ENCODE results near the gene CD84. TPM values are rescaled to one million over a fixed set of nuclear protein-coding genes. Genes with fewer than 3 reads are reported as not detected.
A peak's percentile ranks its signal among the peaks of the same experiment; 100 is the strongest.

The CD84 gene
- total RNA-seq, 1 experiment from 2014 or later, result not detected

DNA sequence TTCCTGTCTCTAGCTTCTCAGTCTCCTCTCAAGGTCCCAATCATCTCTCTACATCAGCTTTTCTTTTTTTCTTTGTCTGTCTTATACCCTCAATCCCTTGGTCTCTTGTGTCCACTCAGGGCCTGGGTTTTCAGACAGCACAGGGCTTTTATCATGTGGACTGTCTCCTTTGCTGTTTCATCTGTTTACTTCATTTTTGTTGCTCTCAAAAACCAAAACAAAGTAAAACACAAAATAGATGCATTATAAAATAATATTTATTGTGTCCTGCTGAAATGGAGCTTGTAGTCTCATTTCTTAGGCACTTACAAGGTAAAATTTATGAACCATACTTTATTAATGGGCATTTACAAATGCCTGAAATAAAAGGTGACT is 38.5 kb downstream of the CD84 start:
- intact Hi-C loops (cut with micrococcal nuclease; ENCODE audit: unreplicated experiment), result no loop called here
- no TSS peak for BruUV-seq (replicated peaks)
- Mint-ChIP-seq H3K27me3 (ENCODE audit: insufficient read depth, unreplicated experiment) (no peaks in the 10 kb centered on the region), H3K36me3 (ENCODE audit: insufficient read depth, unreplicated experiment) (no peaks in the 10 kb centered on the region), H3K27ac (ENCODE audit: unreplicated experiment) (no peak overlapping the region), H3K9me3 (ENCODE audit: unreplicated experiment) (peaks cover 5% of the 10 kb centered on the region), H3K4me1 (ENCODE audit: low read depth, unreplicated experiment) (peaks cover 36% of the 10 kb centered on the region), H3K4me3 (ENCODE audit: unreplicated experiment) (no peak overlapping the region)
- POLR2A ChIA-PET, result no interaction called here
- no peak for DNase-seq
- no peaks in the 10 kb centered on the region; the same call in 1 of the 2 replicates for H3K36me3 ChIP-seq (ENCODE audit: control insufficient read depth, insufficient read depth, low read length)
- H3K9me3 ChIP-seq, result peaks cover 9% of the 10 kb centered on the region; the same call in 1 of the 2 replicates
- peaks cover 37% of the 10 kb centered on the region for H3K4me1 ChIP-seq
- CTCF ChIA-PET, result no interaction called here
- H3K27me3 ChIP-seq (replicated peaks; ENCODE audit: control insufficient read depth, insufficient read depth, low read length), result no peaks in the 10 kb centered on the region
- no peak overlapping the region for H3K4me3 ChIP-seq (ENCODE audit: low read depth, low read length)
- no peak for TF ChIP-seq CTCF (IDR thresholded peaks at IDR 0.05; ENCODE audit: insufficient read depth in 1 of 2, low read depth in 1 of 2, low read length in 1 of 2, severe bottlenecking in 1 of 2, unreplicated experiment in 1 of 2)

- peaks cover 11% of the 10 kb centered on the region for H3K9me3 Mint-ChIP-seq (ENCODE audit: unreplicated experiment)
- ChIA-PET CTCF (no interaction called here), POLR2A (no interaction called here)
- DNase-seq, result peak in 1 of 2 experiments; percentile 5
- no peaks in the 10 kb centered on the region for H3K27me3 ChIP-seq (replicated peaks; ENCODE audit: control insufficient read depth, insufficient read depth, low read length)
- peaks cover 37% of the 10 kb centered on the region for H3K4me1 ChIP-seq
- TF ChIP-seq CTCF (IDR thresholded peaks at IDR 0.05; ENCODE audit: insufficient read depth in 1 of 2, low read depth in 1 of 2, low read length in 1 of 2, severe bottlenecking in 1 of 2, unreplicated experiment in 1 of 2), result no peak
- no peak overlapping the region for H3K4me3 ChIP-seq (ENCODE audit: low read depth, low read length)
- H3K36me3 Mint-ChIP-seq (ENCODE audit: insufficient read depth, unreplicated experiment), result no peaks in the 10 kb centered on the region
- no peaks in the 10 kb centered on the region for H3K27me3 Mint-ChIP-seq (ENCODE audit: insufficient read depth, unreplicated experiment)
- intact Hi-C loops (cut with micrococcal nuclease; ENCODE audit: unreplicated experiment), result no loop called here
- H3K4me3 Mint-ChIP-seq (ENCODE audit: unreplicated experiment), result no peak overlapping the region
- BruUV-seq (replicated peaks), result no TSS peak
- peaks cover 36% of the 10 kb centered on the region for H3K4me1 Mint-ChIP-seq (ENCODE audit: low read depth, unreplicated experiment)
- peak overlapping the region; percentile 71 for H3K27ac Mint-ChIP-seq (ENCODE audit: unreplicated experiment)
- peaks cover 9% of the 10 kb centered on the region; the same call in 1 of the 2 replicates for H3K9me3 ChIP-seq
- no peaks in the 10 kb centered on the region; the same call in 1 of the 2 replicates for H3K36me3 ChIP-seq (ENCODE audit: control insufficient read depth, insufficient read depth, low read length)
Observed at GRCh38 chr1:160539990-160540858, 39.1 kb downstream of the CD84 start.

- TF ChIP-seq CTCF (IDR thresholded peaks at IDR 0.05; ENCODE audit: insufficient read depth in 1 of 2, low read depth in 1 of 2, low read length in 1 of 2, severe bottlenecking in 1 of 2, unreplicated experiment in 1 of 2), result no peak
- POLR2A ChIA-PET, result no interaction called here
- no peak overlapping the region for H3K4me3 Mint-ChIP-seq (ENCODE audit: unreplicated experiment)
- no TSS peak for BruUV-seq (replicated peaks)
- peak overlapping the region; percentile 71 for H3K27ac Mint-ChIP-seq (ENCODE audit: unreplicated experiment)
- peaks cover 11% of the 10 kb centered on the region; the same call in 1 of the 2 replicates for H3K9me3 ChIP-seq
- H3K4me1 Mint-ChIP-seq (ENCODE audit: low read depth, unreplicated experiment), result peaks cover 36% of the 10 kb centered on the region
- CTCF ChIA-PET, result no interaction called here
- H3K27me3 Mint-ChIP-seq (ENCODE audit: insufficient read depth, unreplicated experiment), result no peaks in the 10 kb centered on the region
- intact Hi-C loops (cut with micrococcal nuclease; ENCODE audit: unreplicated experiment), result no loop called here
- no peaks in the 10 kb centered on the region; the same call in 1 of the 2 replicates for H3K36me3 ChIP-seq (ENCODE audit: control insufficient read depth, insufficient read depth, low read length)
- no peaks in the 10 kb centered on the region for H3K36me3 Mint-ChIP-seq (ENCODE audit: insufficient read depth, unreplicated experiment)
- DNase-seq, result no peak
- H3K27me3 ChIP-seq (replicated peaks; ENCODE audit: control insufficient read depth, insufficient read depth, low read length), result no peaks in the 10 kb centered on the region
- H3K4me3 ChIP-seq (ENCODE audit: low read depth, low read length), result no peak overlapping the region
- peaks cover 34% of the 10 kb centered on the region for H3K4me1 ChIP-seq
- H3K9me3 Mint-ChIP-seq (ENCODE audit: unreplicated experiment), result peaks cover 17% of the 10 kb centered on the region
Observed at GRCh38 chr1:160539684-160539989, 39.7 kb downstream of the CD84 start.

Measured in Caco-2 (cell line).